GM18505 (cell line): ENCODE measurements around the gene KCNJ4.

Source experiments
- ATAC-seq: cut with Tn5 transposase; IDR thresholded peaks from one replicate; pipeline ENCODE4 v1.9.1; 2021; ENCODE audit not compliant: unreplicated experiment
- POLR2A ChIP-seq: IDR thresholded peaks from 4 replicates; pipeline ENCODE4 v1.6.1; 2011; ENCODE audit warnings: borderline replicate concordance; ENCODE audit not compliant: insufficient read depth, insufficient read length; ENCODE audit errors: extremely low read depth

Gene KCNJ4

GRCh38 chr22:38440747-38441350 is 14.2 kb downstream of the KCNJ4 start:
- TF ChIP-seq POLR2A: no peak
- no peak for ATAC-seq

GRCh38 chr22:38437416-38437815 is 17.6 kb downstream of the KCNJ4 start:
- no peak for ATAC-seq
- no peak for TF ChIP-seq POLR2A

GRCh38 chr22:38436629-38437395 is 18.2 kb downstream of the KCNJ4 start:
- ATAC-seq: no peak
- no peak for TF ChIP-seq POLR2A

GRCh38 chr22:38435965-38436364 is 19.0 kb downstream of the KCNJ4 start:
- no peak for ATAC-seq
- TF ChIP-seq POLR2A: no peak

GRCh38 chr22:38435010-38435409 is 20.0 kb downstream of the KCNJ4 start:
- ATAC-seq: no peak
- no peak for TF ChIP-seq POLR2A

GRCh38 chr22:38433871-38434270 is 21.1 kb downstream of the KCNJ4 start:
- TF ChIP-seq POLR2A: no peak
- ATAC-seq: no peak

- no peak for ATAC-seq
- no peak for TF ChIP-seq POLR2A
Observed at GRCh38 chr22:38432264-38432663, 22.7 kb downstream of the KCNJ4 start.

- no peak for TF ChIP-seq POLR2A
- no peak for ATAC-seq
Observed at GRCh38 chr22:38431266-38432010, 23.6 kb downstream of the KCNJ4 start.

- no peak for TF ChIP-seq POLR2A
- no peak for ATAC-seq
Observed at GRCh38 chr22:38429499-38430068, 25.4 kb downstream of the KCNJ4 start.

- TF ChIP-seq POLR2A: no peak
- ATAC-seq: no peak
Observed at GRCh38 chr22:38428714-38429113, 26.3 kb downstream of the KCNJ4 start.

GRCh38 chr22:38427940-38428339 is 27.1 kb downstream of the KCNJ4 start:
- no peak for TF ChIP-seq POLR2A

GRCh38 chr22:38427465-38427864 is 27.5 kb downstream of the KCNJ4 start:
- TF ChIP-seq POLR2A: no peak
- no peak for ATAC-seq

More at GRCh38 chr22:38427940-38428339, 27.1 kb downstream of the KCNJ4 start:
- ATAC-seq: no peak

GRCh38 chr22:38426628-38427027 is 28.4 kb downstream of the KCNJ4 start:
- no peak for ATAC-seq
- TF ChIP-seq POLR2A: no peak
